Osteoblast (primary cell): ENCODE measurements around the gene SLC18A2. TPM values are rescaled to one million over a fixed set of nuclear protein-coding genes. Genes with fewer than 3 reads are reported as not detected.

ENCODE experiments used
- DNase-seq: peaks from one replicate; pipeline ENCODE4 v3.0.0; 2011; ENCODE audit warnings: low spot score, mixed read lengths; ENCODE audit not compliant: insufficient read length; ENCODE audit errors: missing footprints
- H2AFZ ChIP-seq: 2 replicates; pipeline ENCODE4 v1.6.0; 2011; ENCODE audit warnings: mild to moderate bottlenecking, low read length
- H3K27ac ChIP-seq: 2 replicates; pipeline ENCODE4 v1.5.1; 2011; ENCODE audit warnings: mild to moderate bottlenecking, low read depth, low read length, moderate library complexity
- H3K27me3 ChIP-seq: 2 replicates; pipeline ENCODE4 v1.6.0; 2012; ENCODE audit warnings: mild to moderate bottlenecking, control low read depth, inconsistent platforms, low read length, moderate library complexity; ENCODE audit not compliant: insufficient read depth
- H3K36me3 ChIP-seq: 2 replicates; pipeline ENCODE4 v1.5.1; 2011; ENCODE audit warnings: mild to moderate bottlenecking, low read length, control low read depth, moderate library complexity; ENCODE audit not compliant: insufficient read depth
- H3K4me1 ChIP-seq: 2 replicates; pipeline ENCODE4 v1.5.1; 2011; ENCODE audit warnings: mild to moderate bottlenecking, low read length, control low read depth, moderate library complexity; ENCODE audit not compliant: insufficient read depth
- H3K4me2 ChIP-seq: 2 replicates; pipeline ENCODE4 v1.6.0; 2011; ENCODE audit warnings: mild to moderate bottlenecking, low read length; ENCODE audit not compliant: insufficient read depth
- H3K4me3 ChIP-seq: fragments of 200-600 bp; sonication (generic); 3 replicates; pipeline ENCODE4 v1.5.1; 2012; ENCODE audit warnings: mild to moderate bottlenecking, low read length, inconsistent platforms; ENCODE audit not compliant: insufficient read depth
- H3K79me2 ChIP-seq: 2 replicates; pipeline ENCODE4 v1.6.0; 2012; ENCODE audit warnings: mild to moderate bottlenecking, low read length, control low read depth, inconsistent platforms; ENCODE audit not compliant: insufficient read depth
- H3K9me3 ChIP-seq: 2 replicates; pipeline ENCODE4 v1.5.1; 2011; ENCODE audit warnings: low read depth, low read length, control low read depth
- H4K20me1 ChIP-seq: 2 replicates; pipeline ENCODE4 v1.6.0; 2012; ENCODE audit warnings: mild to moderate bottlenecking, low read length, control low read depth; ENCODE audit not compliant: insufficient read depth
- total RNA-seq: library from RNA; depleted of rRNA; stranded (reverse); fragments of >200 nt; gene quantifications from 2 replicates; pipeline ENCODE4 v1.2.3, GENCODE V29; 2012
- TF ChIP-seq, protein P1 (sequence below): IDR thresholded peaks from 2 replicates; pipeline ENCODE4 v1.5.1; 2011; ENCODE audit warnings: mild to moderate bottlenecking, low read depth, low read length, moderate library complexity; ENCODE audit errors: extremely low read depth

The SLC18A2 gene
- total RNA-seq, 1 donor = not detected

DNA sequence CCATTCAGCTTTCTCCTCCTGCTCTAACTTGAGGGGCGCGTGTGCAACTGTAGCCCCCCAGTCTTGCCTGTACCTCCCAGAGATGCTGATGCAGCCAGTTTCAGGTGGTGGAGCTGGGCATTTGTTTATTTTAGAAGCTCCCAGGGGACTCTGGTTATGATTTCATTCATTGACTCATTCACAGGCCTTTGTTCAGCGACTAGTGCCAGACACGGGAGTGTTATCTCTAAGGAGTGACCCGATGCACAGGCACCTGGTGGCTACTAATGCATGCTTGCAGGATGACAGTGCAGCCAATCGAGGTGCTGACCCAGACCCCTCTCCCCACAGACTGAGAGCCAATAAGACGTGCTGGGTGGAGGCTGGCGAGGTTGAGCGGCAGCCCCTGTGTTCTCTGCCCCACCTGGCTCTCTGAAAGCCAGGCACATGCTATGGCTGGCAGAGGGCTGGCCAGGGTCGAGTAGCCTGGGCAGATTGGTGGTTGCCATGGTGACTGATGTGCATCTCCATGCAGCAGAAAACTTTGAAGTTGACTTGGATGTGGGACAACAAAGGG, 19.7 kb upstream of the SLC18A2 start:
- no peak for DNase-seq
- H3K27me3 ChIP-seq = peaks cover 11% of the 10 kb centered on the region
- TF ChIP-seq, protein P1, sequence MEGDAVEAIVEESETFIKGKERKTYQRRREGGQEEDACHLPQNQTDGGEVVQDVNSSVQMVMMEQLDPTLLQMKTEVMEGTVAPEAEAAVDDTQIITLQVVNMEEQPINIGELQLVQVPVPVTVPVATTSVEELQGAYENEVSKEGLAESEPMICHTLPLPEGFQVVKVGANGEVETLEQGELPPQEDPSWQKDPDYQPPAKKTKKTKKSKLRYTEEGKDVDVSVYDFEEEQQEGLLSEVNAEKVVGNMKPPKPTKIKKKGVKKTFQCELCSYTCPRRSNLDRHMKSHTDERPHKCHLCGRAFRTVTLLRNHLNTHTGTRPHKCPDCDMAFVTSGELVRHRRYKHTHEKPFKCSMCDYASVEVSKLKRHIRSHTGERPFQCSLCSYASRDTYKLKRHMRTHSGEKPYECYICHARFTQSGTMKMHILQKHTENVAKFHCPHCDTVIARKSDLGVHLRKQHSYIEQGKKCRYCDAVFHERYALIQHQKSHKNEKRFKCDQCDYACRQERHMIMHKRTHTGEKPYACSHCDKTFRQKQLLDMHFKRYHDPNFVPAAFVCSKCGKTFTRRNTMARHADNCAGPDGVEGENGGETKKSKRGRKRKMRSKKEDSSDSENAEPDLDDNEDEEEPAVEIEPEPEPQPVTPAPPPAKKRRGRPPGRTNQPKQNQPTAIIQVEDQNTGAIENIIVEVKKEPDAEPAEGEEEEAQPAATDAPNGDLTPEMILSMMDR = no peak
- no peaks in the 10 kb centered on the region for H3K9me3 ChIP-seq
- no peaks in the 10 kb centered on the region for H3K79me2 ChIP-seq
- H3K4me1 ChIP-seq = peaks cover 5% of the 10 kb centered on the region
- no peak overlapping the region for H3K27ac ChIP-seq
- no peaks in the 10 kb centered on the region for H3K36me3 ChIP-seq
- no peak overlapping the region for H3K4me3 ChIP-seq
- no peak overlapping the region for H3K4me2 ChIP-seq
- no peak overlapping the region for H2AFZ ChIP-seq
- H4K20me1 ChIP-seq = no peaks in the 10 kb centered on the region

DNA sequence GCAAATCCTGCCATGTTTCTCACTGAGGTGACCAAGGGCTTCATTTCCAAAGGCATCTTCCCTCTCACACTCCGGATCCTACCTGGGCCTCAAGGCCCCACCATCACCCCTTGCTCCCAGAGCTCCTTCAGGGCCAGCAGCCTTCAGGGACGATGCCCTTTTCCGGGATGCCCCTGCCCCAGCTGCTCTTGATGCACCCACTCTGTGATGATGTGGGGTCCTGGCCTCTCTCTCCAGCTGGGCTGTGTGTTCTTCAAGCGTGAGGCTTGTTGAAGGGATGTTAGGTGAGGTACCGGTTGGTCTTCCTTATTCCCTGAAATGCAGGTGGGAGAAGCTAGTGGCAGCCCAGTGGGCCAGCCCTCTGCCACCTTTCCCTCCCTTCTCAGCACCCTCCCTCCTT, 18.4 kb upstream of the SLC18A2 start:
- no peaks in the 10 kb centered on the region for H4K20me1 ChIP-seq
- H3K36me3 ChIP-seq = no peaks in the 10 kb centered on the region
- TF ChIP-seq, protein P1 = no peak
- H3K79me2 ChIP-seq = no peaks in the 10 kb centered on the region
- H3K27me3 ChIP-seq = peaks cover 6% of the 10 kb centered on the region
- H3K4me3 ChIP-seq = no peak overlapping the region
- no peak overlapping the region for H3K4me2 ChIP-seq
- H3K9me3 ChIP-seq = no peaks in the 10 kb centered on the region
- DNase-seq = no peak
- no peak overlapping the region for H2AFZ ChIP-seq
- no peaks in the 10 kb centered on the region for H3K4me1 ChIP-seq
- no peak overlapping the region for H3K27ac ChIP-seq

DNA sequence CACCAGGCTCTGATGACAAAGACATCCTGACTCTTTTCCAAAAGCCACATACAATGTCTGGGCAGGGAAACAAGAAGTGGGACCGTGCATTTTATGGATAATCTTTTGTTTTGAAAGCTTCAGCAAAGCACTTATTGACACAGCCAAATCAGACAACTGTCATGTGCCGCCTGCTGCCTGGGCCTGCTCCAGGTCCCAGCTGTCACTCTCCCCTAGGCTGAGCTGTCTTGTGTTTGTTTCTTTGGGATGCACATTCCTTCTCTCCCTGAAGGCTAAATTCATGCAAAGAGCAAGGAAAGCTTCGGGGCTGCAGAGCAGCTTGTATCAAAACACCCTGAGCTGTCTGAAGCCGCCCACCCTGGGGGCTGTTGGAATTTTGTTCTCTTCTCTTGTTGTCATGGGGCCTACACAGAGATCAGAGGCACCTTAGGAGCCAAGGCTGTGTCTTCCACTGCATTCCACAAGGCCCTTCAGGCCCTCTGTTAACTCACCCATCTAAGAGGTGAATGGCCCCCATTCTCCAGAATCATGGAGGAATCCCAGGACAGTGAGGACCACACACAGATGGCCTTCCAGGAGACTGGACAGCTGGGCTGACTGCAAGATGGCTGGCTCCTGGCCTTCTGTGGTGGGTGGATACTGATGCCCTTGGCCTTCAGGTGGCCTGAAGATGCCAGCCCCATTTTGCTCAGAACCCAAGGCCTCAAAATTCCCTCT, 17.8 kb upstream of the SLC18A2 start:
- Histone ChIP-seq H3K9me3 (no peaks in the 10 kb centered on the region), H3K4me2 (no peak overlapping the region), H3K4me3 (no peak overlapping the region), H3K4me1 (no peaks in the 10 kb centered on the region), H3K36me3 (no peaks in the 10 kb centered on the region), H3K27me3 (peaks cover 3% of the 10 kb centered on the region), H4K20me1 (no peaks in the 10 kb centered on the region), H3K79me2 (no peaks in the 10 kb centered on the region), H3K27ac (no peak overlapping the region), H2AFZ (no peak overlapping the region)
- peak; percentile 53 for DNase-seq
- TF ChIP-seq, protein P1 = no peak

DNA sequence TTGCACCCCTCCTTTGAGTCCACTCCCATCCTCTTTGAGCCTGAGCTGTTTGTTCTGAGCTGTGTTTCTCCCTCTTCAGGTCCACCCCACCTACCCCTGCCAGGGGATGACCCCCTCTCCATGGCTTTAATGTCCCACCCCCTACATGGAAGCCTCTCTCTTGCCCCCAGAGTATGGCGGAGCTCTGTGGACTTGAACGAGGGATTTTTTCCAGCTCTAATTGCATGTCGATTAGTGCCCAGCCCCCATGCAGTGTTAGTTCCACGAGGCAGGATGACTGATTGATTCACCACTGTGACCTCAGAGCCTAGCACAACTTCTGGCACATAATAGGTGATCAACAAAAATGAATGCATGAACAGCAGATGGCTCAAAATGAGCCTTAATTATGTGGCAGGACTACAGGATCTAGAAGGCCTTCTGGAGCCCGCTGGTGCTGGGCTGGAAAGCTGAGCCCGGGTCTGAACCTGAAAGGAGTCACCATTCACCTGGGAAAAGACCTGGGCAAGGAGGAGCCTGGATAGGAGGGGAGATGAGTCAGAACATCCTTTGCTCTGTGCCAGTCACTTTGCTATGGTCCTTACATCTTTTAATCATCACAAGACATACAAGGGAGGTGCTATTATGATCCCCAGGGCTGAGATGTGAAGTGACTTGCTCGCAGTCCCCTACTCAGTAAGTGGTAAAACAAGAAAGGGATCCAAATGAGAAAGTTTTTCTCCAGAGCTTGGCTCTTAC, 17.1 kb upstream of the SLC18A2 start:
- H2AFZ ChIP-seq = no peak overlapping the region
- TF ChIP-seq, protein P1 = no peak
- no peaks in the 10 kb centered on the region for H4K20me1 ChIP-seq
- peak; percentile 18 for DNase-seq
- H3K27me3 ChIP-seq = peaks cover 3% of the 10 kb centered on the region
- no peaks in the 10 kb centered on the region for H3K36me3 ChIP-seq
- no peak overlapping the region for H3K4me3 ChIP-seq
- H3K4me1 ChIP-seq = no peaks in the 10 kb centered on the region
- H3K27ac ChIP-seq = no peak overlapping the region
- H3K9me3 ChIP-seq = no peaks in the 10 kb centered on the region
- H3K4me2 ChIP-seq = no peak overlapping the region
- H3K79me2 ChIP-seq = no peaks in the 10 kb centered on the region
